Fibroblast of pulmonary artery (primary cell): ENCODE measurements around the gene HDAC4.

Experiments used
- DNase-seq: peaks from one replicate; pipeline ENCODE4 v3.0.0-alpha.2; 2010; ENCODE audit warnings: low read depth
- H3K4me3 ChIP-seq: replicated peaks from 2 replicates; pipeline ENCODE4 v1.5.1; 2011; ENCODE audit warnings: low read depth, mild to moderate bottlenecking, control low read depth, low read length, moderate library complexity
- TF ChIP-seq, protein P1 (sequence below): IDR thresholded peaks from 2 replicates; pipeline ENCODE4 v1.5.1; 2011; ENCODE audit warnings: mild to moderate bottlenecking, control low read depth, low read length, inconsistent platforms; ENCODE audit errors: missing control alignments

HDAC4 gene

DNA sequence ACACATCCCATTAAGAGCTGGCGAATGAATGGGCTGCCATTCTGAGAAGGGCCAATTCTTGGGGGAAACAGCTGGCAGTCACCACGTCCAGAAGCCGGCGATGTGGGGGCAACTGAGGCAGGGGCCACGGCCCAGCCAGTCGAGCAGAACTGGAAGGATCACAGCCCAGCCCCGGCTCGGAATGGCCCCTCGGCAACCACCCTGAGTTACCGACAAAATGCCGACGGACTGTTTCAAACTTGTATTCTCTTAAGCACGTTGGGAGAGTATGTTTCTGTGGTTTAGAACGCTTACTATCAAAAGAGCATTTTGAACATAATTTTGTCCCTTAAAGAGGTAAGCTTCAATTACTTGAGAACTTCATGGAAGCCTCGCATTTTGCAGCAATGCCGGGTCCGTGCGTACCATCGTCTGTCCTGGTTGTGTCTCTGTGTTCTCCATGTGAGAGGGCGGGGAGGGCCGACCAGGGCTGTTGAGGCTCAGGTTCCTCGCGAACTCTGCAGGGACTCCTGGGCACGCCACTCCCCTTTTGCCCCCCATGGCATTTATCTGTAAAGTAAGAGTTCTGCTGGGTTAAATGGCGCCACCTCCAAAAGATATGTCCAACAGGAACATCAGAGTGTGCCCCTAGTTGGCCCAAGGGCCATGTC, 397.1 kb downstream of the HDAC4 start:
- no peak overlapping the region for H3K4me3 ChIP-seq
- no peak for DNase-seq
- TF ChIP-seq, protein P1, sequence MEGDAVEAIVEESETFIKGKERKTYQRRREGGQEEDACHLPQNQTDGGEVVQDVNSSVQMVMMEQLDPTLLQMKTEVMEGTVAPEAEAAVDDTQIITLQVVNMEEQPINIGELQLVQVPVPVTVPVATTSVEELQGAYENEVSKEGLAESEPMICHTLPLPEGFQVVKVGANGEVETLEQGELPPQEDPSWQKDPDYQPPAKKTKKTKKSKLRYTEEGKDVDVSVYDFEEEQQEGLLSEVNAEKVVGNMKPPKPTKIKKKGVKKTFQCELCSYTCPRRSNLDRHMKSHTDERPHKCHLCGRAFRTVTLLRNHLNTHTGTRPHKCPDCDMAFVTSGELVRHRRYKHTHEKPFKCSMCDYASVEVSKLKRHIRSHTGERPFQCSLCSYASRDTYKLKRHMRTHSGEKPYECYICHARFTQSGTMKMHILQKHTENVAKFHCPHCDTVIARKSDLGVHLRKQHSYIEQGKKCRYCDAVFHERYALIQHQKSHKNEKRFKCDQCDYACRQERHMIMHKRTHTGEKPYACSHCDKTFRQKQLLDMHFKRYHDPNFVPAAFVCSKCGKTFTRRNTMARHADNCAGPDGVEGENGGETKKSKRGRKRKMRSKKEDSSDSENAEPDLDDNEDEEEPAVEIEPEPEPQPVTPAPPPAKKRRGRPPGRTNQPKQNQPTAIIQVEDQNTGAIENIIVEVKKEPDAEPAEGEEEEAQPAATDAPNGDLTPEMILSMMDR = no peak

DNA sequence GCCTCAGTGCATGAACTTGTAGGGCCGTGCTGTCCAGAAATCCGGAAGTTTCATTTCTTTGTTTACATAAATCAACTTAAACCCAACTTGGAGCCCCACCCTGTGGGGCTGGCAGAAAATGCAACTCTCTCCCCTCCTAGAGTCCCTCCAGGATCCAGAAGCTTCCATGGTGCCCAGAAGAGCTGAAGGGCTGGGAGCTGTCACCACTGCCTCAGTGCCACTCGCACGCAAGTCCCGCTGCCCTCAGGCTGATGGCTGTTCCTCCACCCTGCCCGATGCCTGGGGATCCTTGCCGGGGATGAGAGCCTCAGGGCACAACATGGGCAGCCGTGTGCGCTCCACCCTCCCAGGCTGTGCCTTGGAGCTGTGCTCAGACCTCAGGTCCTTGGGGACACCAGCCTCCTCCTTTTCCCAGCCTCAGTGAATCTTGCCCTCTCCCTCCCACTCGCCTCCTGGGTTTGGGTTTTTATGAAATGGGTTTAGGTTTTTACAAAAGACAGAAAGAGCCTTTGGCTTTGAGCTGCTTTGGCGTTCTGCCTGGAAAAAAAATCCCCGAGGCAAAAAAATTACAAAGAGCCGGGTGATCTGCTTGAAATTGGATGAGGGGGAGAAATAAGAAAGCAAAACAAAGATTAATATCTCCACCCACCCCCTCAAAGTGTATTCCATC, 397.7 kb downstream of the HDAC4 start:
- TF ChIP-seq, protein P1 = peak; percentile 20
- peak; percentile 58 for DNase-seq
- no peak overlapping the region for H3K4me3 ChIP-seq

DNA sequence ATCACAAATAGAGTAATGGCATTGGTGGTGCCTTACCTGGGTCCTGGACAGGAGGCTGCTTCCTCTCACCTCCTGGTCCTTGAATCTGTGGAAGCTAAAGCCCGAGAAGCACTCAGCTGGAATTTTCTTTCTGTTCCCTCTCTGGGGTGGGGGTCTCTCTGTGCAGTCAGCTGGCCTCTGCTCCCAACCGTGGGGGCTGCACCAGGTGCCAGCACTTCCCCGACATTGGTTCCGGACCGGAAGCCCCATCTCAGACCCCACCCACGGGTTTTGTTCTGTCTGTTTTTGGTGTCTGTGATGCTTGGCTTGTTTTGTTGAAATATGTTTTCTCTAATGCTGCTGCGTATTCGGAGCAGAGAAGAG, 398.2 kb downstream of the HDAC4 start:
- DNase-seq = no peak
- TF ChIP-seq, protein P1 = no peak
- H3K4me3 ChIP-seq = no peak overlapping the region

DNA sequence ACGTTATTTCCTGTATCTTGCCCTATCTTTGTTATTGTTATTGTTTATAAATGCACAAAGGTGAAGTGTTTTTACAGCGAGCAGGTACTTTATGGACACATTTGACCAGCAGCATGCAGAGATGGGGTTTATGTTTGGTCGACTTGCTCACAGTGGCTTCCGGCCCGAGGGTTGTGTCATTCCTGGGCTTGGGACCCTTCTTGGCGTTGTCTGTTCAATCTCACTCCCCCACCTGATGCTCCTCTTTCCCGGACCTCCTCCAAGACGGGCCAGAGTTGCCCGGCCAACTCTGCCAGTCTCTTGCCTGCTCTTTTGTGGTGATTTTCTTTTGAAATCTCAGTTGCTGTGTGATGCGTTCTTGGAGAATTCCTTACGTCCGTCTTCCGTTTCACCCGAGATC, 399.0 kb downstream of the HDAC4 start:
- no peak for DNase-seq
- no peak overlapping the region for H3K4me3 ChIP-seq
- TF ChIP-seq, protein P1 = no peak

DNA sequence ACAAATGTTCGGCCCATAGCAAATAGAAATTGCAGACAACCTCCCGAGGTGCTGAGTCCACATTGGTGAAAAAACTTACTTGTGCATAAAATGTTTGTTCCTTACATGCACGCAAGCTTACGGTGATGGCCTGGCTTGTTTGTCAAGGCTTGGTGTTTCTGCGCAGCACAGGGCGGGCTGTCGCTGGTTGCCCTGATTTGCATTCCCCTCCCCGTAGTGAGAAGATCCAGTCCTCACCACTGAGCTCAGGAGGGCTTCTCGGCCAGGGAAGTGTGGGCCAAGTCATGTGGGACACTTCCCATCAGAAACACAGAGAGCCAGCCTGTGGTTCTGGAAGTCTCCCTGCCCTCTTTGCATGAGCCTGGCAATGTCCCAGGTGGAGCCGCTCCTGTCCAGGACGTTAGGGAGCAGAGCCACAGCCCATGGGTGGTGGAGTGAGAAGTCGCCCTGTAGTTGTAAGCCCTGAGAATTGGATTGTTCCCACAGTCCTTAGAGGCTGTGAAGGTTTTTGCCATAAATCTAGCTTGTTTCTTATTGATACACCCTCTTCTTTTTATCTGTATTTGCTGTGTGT, 400.2 kb downstream of the HDAC4 start:
- DNase-seq = no peak
- TF ChIP-seq, protein P1 = no peak
- no peak overlapping the region for H3K4me3 ChIP-seq

DNA sequence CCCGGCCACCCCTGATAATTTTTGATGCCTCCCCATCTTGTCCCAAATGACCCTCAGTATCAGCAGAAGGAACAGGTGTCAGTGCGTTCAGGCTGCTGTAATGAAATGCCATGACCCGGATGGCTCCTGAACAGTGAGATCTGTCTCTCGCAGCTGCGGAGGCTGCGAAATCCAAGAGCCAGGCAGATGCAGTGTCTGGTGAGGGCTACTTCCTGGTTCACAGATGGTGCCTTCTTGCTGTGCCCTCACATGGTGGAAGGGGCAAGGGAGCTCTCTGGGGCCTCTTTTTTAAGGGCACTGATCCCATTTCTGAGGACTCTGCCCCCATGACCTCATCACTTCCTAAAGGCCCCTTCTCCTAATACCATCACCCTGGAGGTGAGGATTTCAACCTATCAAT, 400.7 kb downstream of the HDAC4 start:
- TF ChIP-seq, protein P1 = no peak
- H3K4me3 ChIP-seq = no peak overlapping the region
- no peak for DNase-seq
